OCI-LY7 (cell line): ENCODE results near the gene TFIP11. TPM values are rescaled to one million over a fixed set of nuclear protein-coding genes. Genes with fewer than 3 reads are reported as not detected.

Experiments
- BruUV-seq: library from RNA; stranded (reverse); fragments of 400-500 nt; replicated peaks from 2 replicates; lab custom pipeline; 2021; lab: Mats Ljungman, UMichigan
- CTCF ChIA-PET: fragments of 300-600 bp; sonication (Branson Sonifier 250); formaldehyde crosslinking; loops from one replicate; lab custom pipeline; 2022; ENCODE audit warnings: antibody characterized with exemption; ENCODE audit not compliant: unreplicated experiment; lab: Charles Lee
- POLR2A ChIA-PET: fragments of 300-600 bp; sonication (Branson Sonifier 250); formaldehyde crosslinking; loops from one replicate; lab custom pipeline; 2022; ENCODE audit warnings: antibody characterized with exemption; lab: Charles Lee
- DNase-seq: peaks from one replicate; pipeline ENCODE4 v3.0.0-alpha.2; 2015; ENCODE audit warnings: low spot score
- H2AFZ ChIP-seq: fragments of 200-600 bp; sonication (generic), shearing (Covaris generic); 2 replicates; pipeline ENCODE4 v1.6.1; 2014; ENCODE audit warnings: mild to moderate bottlenecking, antibody characterized with exemption, low read length, moderate library complexity
- H3K27ac ChIP-seq: fragments of 200-600 bp; sonication (generic); 2 replicates; pipeline ENCODE4 v1.5.1; 2014; ENCODE audit warnings: mixed run types, low read depth, mild to moderate bottlenecking, moderate library complexity, low read length, inconsistent platforms; ENCODE audit not compliant: poor library complexity, severe bottlenecking
- H3K36me3 ChIP-seq: fragments of 200-600 bp; sonication (generic); 2 replicates; pipeline ENCODE4 v1.6.1; 2014; ENCODE audit warnings: mild to moderate bottlenecking, antibody characterized with exemption, low read length, moderate library complexity, mixed read lengths; ENCODE audit not compliant: insufficient read depth
- H3K4me1 ChIP-seq: fragments of 200-600 bp; sonication (generic); 2 replicates; pipeline ENCODE4 v1.5.1; 2014; ENCODE audit warnings: mild to moderate bottlenecking, low read length; ENCODE audit not compliant: insufficient read depth, poor library complexity, severe bottlenecking
- H3K4me2 ChIP-seq: fragments of 200-600 bp; sonication (generic); 2 replicates; pipeline ENCODE4 v1.6.1; 2014; ENCODE audit warnings: mild to moderate bottlenecking, low read length
- H3K4me3 ChIP-seq: fragments of 200-600 bp; sonication (generic); 2 replicates; pipeline ENCODE4 v1.5.1; 2014; ENCODE audit warnings: mild to moderate bottlenecking, low read depth, low read length; ENCODE audit not compliant: poor library complexity, severe bottlenecking
- H3K79me2 ChIP-seq: fragments of 200-600 bp; sonication (generic); 2 replicates; pipeline ENCODE4 v1.6.1; 2016; ENCODE audit warnings: low read depth, mild to moderate bottlenecking, low read length, moderate library complexity, mixed read lengths; ENCODE audit not compliant: insufficient read depth
- H3K9me2 ChIP-seq: fragments of 200-600 bp; sonication (generic); 2 replicates; pipeline ENCODE4 v1.6.1; 2016; ENCODE audit warnings: mild to moderate bottlenecking, low read length, mixed read lengths; ENCODE audit not compliant: insufficient read depth
- H3K9me3 ChIP-seq: fragments of 200-600 bp; sonication (generic); 2 replicates; pipeline ENCODE4 v1.6.1; 2014; ENCODE audit warnings: mild to moderate bottlenecking, mixed run types, low read length, mixed read lengths
- H4K20me1 ChIP-seq: fragments of 200-600 bp; sonication (generic); 2 replicates; pipeline ENCODE4 v1.6.1; 2014; ENCODE audit warnings: mild to moderate bottlenecking, antibody characterized with exemption, low read length, moderate library complexity, mixed read lengths; ENCODE audit not compliant: insufficient read depth
- EZH2phosphoT487 ChIP-seq: fragments of 200-600 bp; sonication (generic); IDR thresholded peaks from 2 replicates; pipeline ENCODE4 v1.6.1; 2018; ENCODE audit warnings: low read depth, borderline replicate concordance, mild to moderate bottlenecking, mixed run types, antibody characterized with exemption, low read length, moderate library complexity, mixed read lengths
- intact Hi-C: fragments of 100-400 bp; cut with micrococcal nuclease; formaldehyde crosslinking; loops from one replicate; pipeline ENCODE4 v1.10.0; 2022; ENCODE audit not compliant: unreplicated experiment
- total RNA-seq, 2 experiments: library from RNA; depleted of rRNA in 1 of 2; stranded (reverse); fragments of >200 nt in 1 of 2; shearing (Covaris generic) in 1 of 2; gene quantifications; 2 replicates each; pipeline ENCODE4 v1.2.3, GENCODE V29; 2014 to 2022
- TF ChIP-seq, protein P1 (sequence below): fragments of 200-600 bp; sonication (generic); conservative IDR thresholded peaks from 2 replicates; pipeline ENCODE4 v1.5.1; 2014; ENCODE audit warnings: mild to moderate bottlenecking, antibody characterized with exemption, low read length, moderate library complexity, mixed read lengths

Gene TFIP11
- total RNA-seq, 2 experiments from 2014 or later, result 45.2 to 54.5 TPM

DNA sequence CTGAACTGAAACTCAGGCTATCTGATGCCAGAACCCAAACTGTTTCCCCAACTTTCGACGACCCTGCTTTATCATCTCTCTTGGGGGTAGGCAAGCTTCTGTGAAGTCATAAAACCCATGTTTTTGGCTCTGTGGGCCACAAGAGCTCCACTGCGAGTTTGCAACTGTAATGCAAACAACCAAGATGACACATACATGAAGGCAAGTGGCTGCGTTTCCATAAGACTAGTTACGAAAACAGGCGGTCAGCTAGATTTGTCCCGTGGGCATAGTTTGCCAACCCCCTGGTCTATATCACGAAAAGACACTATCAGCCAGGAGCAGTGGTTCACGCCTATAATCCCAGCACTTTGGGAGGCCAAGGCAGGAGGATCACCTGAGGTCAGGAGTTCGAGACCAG lies 40.2 kb upstream of the TFIP11 start:
- DNase-seq, result no peak
- Histone ChIP-seq H2AFZ (no peak overlapping the region), H3K36me3 (no peaks in the 10 kb centered on the region), H3K9me3 (no peaks in the 10 kb centered on the region), H3K27ac (no peak overlapping the region), H3K9me2 (no peaks in the 10 kb centered on the region), H3K4me1 (peaks cover 34% of the 10 kb centered on the region), H3K79me2 (no peaks in the 10 kb centered on the region), H4K20me1 (no peaks in the 10 kb centered on the region), H3K4me2 (no peak overlapping the region), H3K4me3 (no peak overlapping the region)
- BruUV-seq, result no TSS peak
- ChIA-PET POLR2A (interaction anchor here (0.6 kb wide), 2 partner anchors 13 to 24 kb away, joined by 3 read pairs; no protein-coding TSS in a partner anchor), CTCF (no interaction called here)
- intact Hi-C loops, result no loop called here
- TF ChIP-seq, protein P1, sequence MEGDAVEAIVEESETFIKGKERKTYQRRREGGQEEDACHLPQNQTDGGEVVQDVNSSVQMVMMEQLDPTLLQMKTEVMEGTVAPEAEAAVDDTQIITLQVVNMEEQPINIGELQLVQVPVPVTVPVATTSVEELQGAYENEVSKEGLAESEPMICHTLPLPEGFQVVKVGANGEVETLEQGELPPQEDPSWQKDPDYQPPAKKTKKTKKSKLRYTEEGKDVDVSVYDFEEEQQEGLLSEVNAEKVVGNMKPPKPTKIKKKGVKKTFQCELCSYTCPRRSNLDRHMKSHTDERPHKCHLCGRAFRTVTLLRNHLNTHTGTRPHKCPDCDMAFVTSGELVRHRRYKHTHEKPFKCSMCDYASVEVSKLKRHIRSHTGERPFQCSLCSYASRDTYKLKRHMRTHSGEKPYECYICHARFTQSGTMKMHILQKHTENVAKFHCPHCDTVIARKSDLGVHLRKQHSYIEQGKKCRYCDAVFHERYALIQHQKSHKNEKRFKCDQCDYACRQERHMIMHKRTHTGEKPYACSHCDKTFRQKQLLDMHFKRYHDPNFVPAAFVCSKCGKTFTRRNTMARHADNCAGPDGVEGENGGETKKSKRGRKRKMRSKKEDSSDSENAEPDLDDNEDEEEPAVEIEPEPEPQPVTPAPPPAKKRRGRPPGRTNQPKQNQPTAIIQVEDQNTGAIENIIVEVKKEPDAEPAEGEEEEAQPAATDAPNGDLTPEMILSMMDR, result no peak
- no peak for TF ChIP-seq EZH2phosphoT487

DNA sequence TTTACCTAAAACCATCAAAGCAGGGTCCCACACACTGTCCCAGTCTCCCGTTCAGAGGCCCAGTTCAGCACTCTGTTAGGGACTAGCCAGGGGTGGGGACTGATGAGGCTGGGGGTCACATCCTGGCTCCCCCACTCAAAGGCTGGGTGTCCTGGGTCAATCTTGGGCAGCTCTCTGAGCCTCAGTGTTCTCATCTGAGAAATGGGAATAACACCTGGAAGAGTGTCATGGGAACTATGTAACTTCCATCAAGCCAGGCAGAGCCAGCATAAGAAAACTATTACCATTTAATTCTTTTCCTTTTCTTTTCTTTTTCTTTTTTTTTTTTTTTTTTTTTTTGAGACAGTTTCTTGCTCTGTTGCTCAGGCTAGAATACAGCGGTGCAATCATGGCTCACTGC lies 39.3 kb upstream of the TFIP11 start:
- no peak for TF ChIP-seq EZH2phosphoT487
- TF ChIP-seq, protein P1, result no peak
- H3K36me3 ChIP-seq, result no peaks in the 10 kb centered on the region
- H3K4me1 ChIP-seq, result peaks cover 37% of the 10 kb centered on the region
- no TSS peak for BruUV-seq
- no peaks in the 10 kb centered on the region for H3K79me2 ChIP-seq
- POLR2A ChIA-PET, result interaction anchor here (0.7 kb wide), 1 partner anchor 43 kb away, joined by 5 read pairs; no protein-coding TSS in a partner anchor
- CTCF ChIA-PET, result no interaction called here
- intact Hi-C loops, result no loop called here
- H3K4me3 ChIP-seq, result no peak overlapping the region
- H3K9me2 ChIP-seq, result no peaks in the 10 kb centered on the region
- DNase-seq, result no peak
- no peak overlapping the region for H3K4me2 ChIP-seq
- no peak overlapping the region for H3K27ac ChIP-seq
- H2AFZ ChIP-seq, result no peak overlapping the region
- no peaks in the 10 kb centered on the region for H3K9me3 ChIP-seq
- H4K20me1 ChIP-seq, result no peaks in the 10 kb centered on the region

DNA sequence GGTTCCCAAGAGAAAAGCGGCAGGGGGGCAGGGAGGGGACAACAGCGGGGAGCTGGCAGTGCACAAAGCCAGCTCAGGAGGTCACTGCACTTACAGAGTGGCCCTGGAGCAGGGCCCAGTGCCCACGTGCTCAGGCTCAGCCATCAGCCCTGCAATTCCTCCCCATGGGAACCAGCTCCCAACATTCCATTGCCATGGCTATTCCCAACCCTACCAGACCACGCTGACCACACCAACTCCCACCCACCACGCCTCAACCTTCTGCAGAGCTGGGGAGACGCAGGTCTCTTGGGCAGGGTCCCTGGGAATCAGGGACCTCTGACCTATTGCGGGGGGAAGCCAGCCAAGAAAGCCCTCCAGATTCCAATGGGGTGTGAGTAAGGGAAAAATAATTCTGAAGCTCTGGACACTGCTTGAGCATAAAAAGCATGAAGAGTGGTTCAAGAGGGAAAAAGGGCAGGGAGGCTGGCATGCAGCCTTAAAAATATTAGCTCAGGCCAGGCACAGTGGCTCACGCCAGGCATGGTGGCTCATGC lies 38.3 kb upstream of the TFIP11 start:
- Histone ChIP-seq H3K27ac (no peak overlapping the region), H3K4me3 (no peak overlapping the region), H3K79me2 (no peaks in the 10 kb centered on the region), H4K20me1 (no peaks in the 10 kb centered on the region), H3K9me2 (no peaks in the 10 kb centered on the region), H2AFZ (no peak overlapping the region), H3K4me2 (no peak overlapping the region), H3K9me3 (no peaks in the 10 kb centered on the region), H3K4me1 (peaks cover 41% of the 10 kb centered on the region), H3K36me3 (no peaks in the 10 kb centered on the region)
- intact Hi-C loops, result no loop called here
- ChIA-PET CTCF (no interaction called here), POLR2A (interaction anchor here (1.3 kb wide), 1 partner anchor 39 kb away, joined by 4 read pairs; the partner anchor contains the start of gene TFIP11)
- no TSS peak for BruUV-seq
- no peak for DNase-seq
- TF ChIP-seq, protein P1, result no peak
- TF ChIP-seq EZH2phosphoT487, result no peak
